Keratinocyte (primary cell): Measurements from ENCODE around the gene YIPF2. TPM values are rescaled to one million over a fixed set of nuclear protein-coding genes. Genes with fewer than 3 reads are reported as not detected.

Experiments
- DNase-seq: peaks from one replicate; pipeline ENCODE4 v3.0.0-alpha.2; 2011; ENCODE audit warnings: low read depth, missing footprints, low spot score
- FAIRE-seq: peaks from 2 replicates; lab custom pipeline; 2011; peaks lifted over from hg19 to GRCh38; lab: Jason Lieb, UNC
- H2AFZ ChIP-seq: 2 replicates; pipeline ENCODE4 v1.6.0; 2012; ENCODE audit warnings: low read length, control low read depth, inconsistent platforms; ENCODE audit not compliant: control insufficient read depth
- H3K27ac ChIP-seq: 2 replicates; pipeline ENCODE4 v1.5.1; 2011; ENCODE audit warnings: low read length; ENCODE audit not compliant: control insufficient read depth, insufficient read depth
- H3K27me3 ChIP-seq: 3 replicates; pipeline ENCODE4 v1.6.0; 2011; ENCODE audit warnings: low read length; ENCODE audit not compliant: control insufficient read depth, insufficient read depth; ENCODE audit errors: extremely low read depth
- H3K36me3 ChIP-seq, 2 experiments: 2 replicates in 1 of 2; 3 replicates in 1 of 2; pipeline ENCODE4 v1.5.1; 2011; ENCODE audit warnings: low read length in 2 of 2, mild to moderate bottlenecking in 1 of 2; ENCODE audit not compliant: control insufficient read depth in 2 of 2, insufficient read depth in 2 of 2; ENCODE audit errors: extremely low read depth in 1 of 2
- H3K4me1 ChIP-seq: 3 replicates; pipeline ENCODE4 v1.5.1; 2011; ENCODE audit warnings: low read length; ENCODE audit not compliant: control insufficient read depth, insufficient read depth; ENCODE audit errors: extremely low read depth
- H3K4me2 ChIP-seq: 3 replicates; pipeline ENCODE4 v1.6.0; 2011; ENCODE audit warnings: low read depth, low read length; ENCODE audit not compliant: control insufficient read depth, insufficient read depth; ENCODE audit errors: extremely low read depth
- H3K4me3 ChIP-seq, 3 experiments: fragments of 200-600 bp in 1 of 3; sonication (generic) in 1 of 3; 2 replicates in 2 of 3; 3 replicates in 1 of 3; pipeline ENCODE4 v1.5.1; 2011 to 2016; ENCODE audit warnings: low read length in 3 of 3, mild to moderate bottlenecking in 3 of 3, control low read depth in 2 of 3, inconsistent platforms in 1 of 3, low read depth in 1 of 3, mixed read lengths in 1 of 3, mixed run types in 1 of 3, moderate library complexity in 1 of 3; ENCODE audit not compliant: control insufficient read depth in 2 of 3, insufficient read depth in 2 of 3; ENCODE audit errors: extremely low read depth in 1 of 3
- H3K79me2 ChIP-seq: 2 replicates; pipeline ENCODE4 v1.6.0; 2012; ENCODE audit warnings: low read length; ENCODE audit not compliant: control insufficient read depth, insufficient read depth
- H3K9ac ChIP-seq: 3 replicates; pipeline ENCODE4 v1.6.0; 2011; ENCODE audit warnings: low read length; ENCODE audit not compliant: control insufficient read depth, insufficient read depth; ENCODE audit errors: extremely low read depth
- H3K9me1 ChIP-seq: 3 replicates; pipeline ENCODE4 v1.6.0; 2011; ENCODE audit warnings: low read length; ENCODE audit not compliant: control insufficient read depth, insufficient read depth; ENCODE audit errors: extremely low read depth
- H3K9me3 ChIP-seq: 2 replicates; pipeline ENCODE4 v1.5.1; 2012; ENCODE audit warnings: low read depth, low read length; ENCODE audit not compliant: control insufficient read depth
- H4K20me1 ChIP-seq: 3 replicates; pipeline ENCODE4 v1.6.0; 2011; ENCODE audit warnings: low read length; ENCODE audit not compliant: control insufficient read depth, insufficient read depth; ENCODE audit errors: extremely low read depth
- CTCF ChIP-seq, 3 experiments: IDR thresholded peaks in 1 of 3; conservative IDR thresholded peaks in 1 of 3; optimal IDR thresholded peaks in 1 of 3; 2 replicates in 2 of 3; 3 replicates in 1 of 3; pipeline versions ENCODE3 to v1.5.1; 2011; ENCODE audit warnings: low read length in 3 of 3, mild to moderate bottlenecking in 3 of 3, moderate library complexity in 2 of 3, control low read depth in 1 of 3, inconsistent platforms in 1 of 3; ENCODE audit not compliant: insufficient read depth in 2 of 3; ENCODE audit errors: extremely low read depth in 1 of 3
- EZH2 ChIP-seq: IDR thresholded peaks from one replicate; pipeline ENCODE4 v1.6.1; 2012; ENCODE audit warnings: inconsistent platforms, mild to moderate bottlenecking, low read length, moderate library complexity
- dilution Hi-C: fragments of 300-500 bp; cut with MboI; formaldehyde crosslinking; loops from one replicate; pipeline ENCODE4 v1.7.0; 2020; ENCODE audit warnings: low sequenced_read_pairs; ENCODE audit not compliant: extremely low pct_ligation_motif_present
- polyA plus RNA-seq, 5 experiments: library from polyadenylated mRNA; depleted of rRNA in 3 of 5; stranded (reverse) in 3 of 5; stranded (forward) in 1 of 5; unstranded in 1 of 5; fragments of >200 nt; gene quantifications; 1 replicate in 1 of 5; 2 replicates in 3 of 5; 3 replicates in 1 of 5; pipeline versions ENCODE4 v1.2.1 to v1.2.3, GENCODE V29; 2011 to 2012; ENCODE audit warnings: missing spikeins in 2 of 5, low read depth in 1 of 5, low replicate concordance in 1 of 5

The YIPF2 gene
- polyA plus RNA-seq, 1 donor (not counting 4 experiments of a cell fraction or from before 2014, with no cell fraction given), result 26.9 TPM

GRCh38 chr19:10922638-10923014 is 5.8 kb downstream of the YIPF2 start:
- TF ChIP-seq EZH2 (no peak), CTCF (optimal IDR thresholded peaks at IDR 0.05 in 1 of 3, IDR thresholded peaks at IDR 0.05 in 1 of 3, conservative IDR thresholded peaks at IDR 0.05 in 1 of 3; ENCODE audit: extremely low read depth in 1 of 3, insufficient read depth in 2 of 3, low read length in 3 of 3) (no peak)
- Histone ChIP-seq H3K9me1 (no peaks in the 10 kb centered on the region), H3K36me3 (peaks cover 24 to 30% of the 10 kb centered on the region in 2 experiments), H2AFZ (no peak overlapping the region), H3K27me3 (no peaks in the 10 kb centered on the region), H3K4me2 (no peak overlapping the region), H4K20me1 (no peaks in the 10 kb centered on the region), H3K9ac (no peak overlapping the region), H3K4me1 (peaks cover 5% of the 10 kb centered on the region), H3K4me3 (no peak overlapping the region), H3K9me3 (no peaks in the 10 kb centered on the region), H3K27ac (no peak overlapping the region), H3K79me2 (peaks cover 6% of the 10 kb centered on the region)
- dilution Hi-C loops, result no loop called here
- FAIRE-seq (no peak), DNase-seq (no peak)

GRCh38 chr19:10921910-10922637 is 6.4 kb downstream of the YIPF2 start:
- dilution Hi-C loops, result no loop called here
- Histone ChIP-seq H3K9me1 (no peaks in the 10 kb centered on the region), H3K4me2 (no peak overlapping the region), H3K27me3 (no peaks in the 10 kb centered on the region), H3K9me3 (no peaks in the 10 kb centered on the region), H3K36me3 (peaks cover 20 to 30% of the 10 kb centered on the region in 2 experiments), H4K20me1 (no peaks in the 10 kb centered on the region), H3K79me2 (peaks cover under 1% of the 10 kb centered on the region), H3K27ac (no peak overlapping the region), H3K4me3 (no peak overlapping the region), H2AFZ (no peak overlapping the region), H3K9ac (no peak overlapping the region), H3K4me1 (no peaks in the 10 kb centered on the region)
- no peak for DNase-seq
- TF ChIP-seq CTCF (optimal IDR thresholded peaks at IDR 0.05 in 1 of 3, IDR thresholded peaks at IDR 0.05 in 1 of 3, conservative IDR thresholded peaks at IDR 0.05 in 1 of 3; ENCODE audit: extremely low read depth in 1 of 3, insufficient read depth in 2 of 3, low read length in 3 of 3) (no peak), EZH2 (no peak)
- FAIRE-seq, result no peak
